SH-SY5Y (cell line): ENCODE measurements around the gene NCK1.

Experiments
- GATA2 ChIP-seq: IDR thresholded peaks from 2 replicates; pipeline ENCODE4 v1.6.1; 2011; ENCODE audit warnings: mild to moderate bottlenecking, low read depth, low read length
- GATA3 ChIP-seq: IDR thresholded peaks from 2 replicates; pipeline ENCODE4 v1.6.1; 2011; ENCODE audit warnings: low read depth, mild to moderate bottlenecking, low read length, moderate library complexity

GRCh38 chr3:136904746-136905145 is 42.7 kb downstream of the NCK1 start:
- no peak for TF ChIP-seq GATA2
- TF ChIP-seq GATA3 = no peak
